HCT116 (cell line): ENCODE data around the gene DMD. TPM values are rescaled to one million over a fixed set of nuclear protein-coding genes. Genes with fewer than 3 reads are reported as not detected.

Experiments used
- ATAC-seq: fragments of 200-7000 bp; cut with Tn5 transposase; 2 replicates; pipeline ENCODE4 v1.9.1; 2020; ENCODE audit warnings: mild to moderate bottlenecking, moderate library complexity
- BruUV-seq: library from RNA; stranded (reverse); fragments of 400-500 nt; replicated peaks from 2 replicates; lab custom pipeline; 2021; lab: Mats Ljungman, UMichigan
- CTCF ChIA-PET: fragments of 300-600 bp; sonication (Branson Sonifier 250); formaldehyde crosslinking; loops from one replicate; lab custom pipeline; 2021; ENCODE audit warnings: antibody characterized with exemption; lab: Charles Lee
- POLR2A ChIA-PET: fragments of 300-600, 350-600 bp; sonication (Branson Sonifier 250); formaldehyde crosslinking; loops from one replicate; lab custom pipeline; 2021; ENCODE audit warnings: antibody characterized with exemption; lab: Charles Lee
- RAD21 ChIA-PET, 2 experiments: fragments of 300-600 bp; sonication (Branson Sonifier 250); formaldehyde crosslinking; loops; one replicate each; lab custom pipeline; 2023; ENCODE audit warnings: low total read pairs in 2 of 2; ENCODE audit not compliant: uncharacterized antibody in 2 of 2, unreplicated experiment in 2 of 2, low non-redundant PET in 1 of 2; lab: Charles Lee
- DNase-seq: peaks from one replicate; pipeline ENCODE4 v3.0.0-alpha.2; 2010; ENCODE audit warnings: low read depth, low spot score
- H2AFZ ChIP-seq: fragments of 200-600 bp; shearing (Covaris generic), sonication (generic); 2 replicates; pipeline ENCODE4 v1.6.1; 2017; ENCODE audit warnings: low read depth, mixed run types, mixed read lengths, antibody characterized with exemption, low read length; ENCODE audit not compliant: poor library complexity, severe bottlenecking
- H3K27ac ChIP-seq: 2 replicates; pipeline ENCODE4 v1.5.1; 2012; ENCODE audit warnings: low read depth, low read length
- H3K27me3 ChIP-seq: fragments of 200-600 bp; sonication (generic); 2 replicates; pipeline ENCODE4 v1.6.1; 2016; ENCODE audit warnings: mixed run types, low read length, mixed read lengths; ENCODE audit not compliant: insufficient read depth
- H3K36me3 ChIP-seq, 2 experiments: fragments of 200-500 bp in 1 of 2; fragments of 200-600 bp in 1 of 2; sonication (Bioruptor generic) in 1 of 2; sonication (generic) in 1 of 2; 2 replicates each; pipeline versions ENCODE4 v1.5.1 to v1.6.1; 2014 to 2016; ENCODE audit warnings: low read length in 2 of 2, inconsistent platforms in 1 of 2, mixed read lengths in 1 of 2, mixed run types in 1 of 2; ENCODE audit not compliant: insufficient read depth in 2 of 2, control insufficient read depth in 1 of 2
- H3K4me1 ChIP-seq, 2 experiments: fragments of 200-600 bp in 1 of 2; sonication (generic) in 1 of 2; 2 replicates each; pipeline versions ENCODE4 v1.5.1 to v1.6.1; 2012 to 2017; ENCODE audit warnings: low read length in 2 of 2, inconsistent platforms in 1 of 2, mild to moderate bottlenecking in 1 of 2, mixed read lengths in 1 of 2, mixed run types in 1 of 2, moderate library complexity in 1 of 2; ENCODE audit not compliant: insufficient read depth in 2 of 2, control insufficient read depth in 1 of 2
- H3K4me2 ChIP-seq: fragments of 200-600 bp; sonication (generic); 2 replicates; pipeline ENCODE4 v1.6.1; 2017; ENCODE audit warnings: mixed run types, low read length, mixed read lengths
- H3K4me3 ChIP-seq, 2 experiments: fragments of 200-600 bp in 1 of 2; sonication (generic) in 1 of 2; replicated peaks in 1 of 2; 2 replicates each; pipeline ENCODE4 v1.5.1; 2011 to 2016; ENCODE audit warnings: low read length in 2 of 2, control low read depth in 1 of 2, low read depth in 1 of 2, mild to moderate bottlenecking in 1 of 2, mixed read lengths in 1 of 2, mixed run types in 1 of 2
- H3K79me2 ChIP-seq: fragments of 200-600 bp; sonication (generic); 2 replicates; pipeline ENCODE4 v1.6.1; 2017; ENCODE audit warnings: mild to moderate bottlenecking, mixed run types, low read length, moderate library complexity, mixed read lengths; ENCODE audit not compliant: insufficient read depth
- H3K9ac ChIP-seq: fragments of 200-600 bp; sonication (generic); 2 replicates; pipeline ENCODE4 v1.6.1; 2016; ENCODE audit warnings: low read length, mixed read lengths
- H3K9me2 ChIP-seq: fragments of 200-600 bp; sonication (generic), shearing (Covaris generic); 2 replicates; pipeline ENCODE4 v1.6.1; 2017; ENCODE audit warnings: mixed run types, mild to moderate bottlenecking, moderate library complexity; ENCODE audit not compliant: insufficient read depth
- H3K9me3 ChIP-seq, 2 experiments: fragments of 200-500 bp in 1 of 2; fragments of 200-600 bp in 1 of 2; sonication (Bioruptor generic) in 1 of 2; sonication (generic) in 1 of 2; 2 replicates each; pipeline ENCODE4 v1.6.1; 2014 to 2017; ENCODE audit warnings: low read length in 2 of 2, mixed read lengths in 2 of 2, inconsistent platforms in 1 of 2, low read depth in 1 of 2, mild to moderate bottlenecking in 1 of 2, mixed run types in 1 of 2, moderate library complexity in 1 of 2; ENCODE audit not compliant: control insufficient read depth in 1 of 2, insufficient read depth in 1 of 2
- H4K20me1 ChIP-seq: fragments of 200-600 bp; sonication (generic), shearing (Covaris generic); 2 replicates; pipeline ENCODE4 v1.6.1; 2017; ENCODE audit warnings: mixed run types, mild to moderate bottlenecking, moderate library complexity; ENCODE audit not compliant: insufficient read depth
- ATF3 ChIP-seq: IDR thresholded peaks from 2 replicates; pipeline ENCODE4 v1.6.1; 2012
- CEBPB ChIP-seq: IDR thresholded peaks from 2 replicates; pipeline ENCODE4 v1.6.1; 2012; ENCODE audit warnings: low read depth
- EGR1 ChIP-seq: IDR thresholded peaks from 2 replicates; pipeline ENCODE4 v1.6.1; 2012; ENCODE audit warnings: low read depth
- EZH2 ChIP-seq: fragments of 200-600 bp; sonication (generic); IDR thresholded peaks from 2 replicates; pipeline ENCODE4 v1.6.1; 2017; ENCODE audit warnings: antibody characterized with exemption, mixed run types
- JUND ChIP-seq: IDR thresholded peaks from 2 replicates; pipeline ENCODE4 v1.6.1; 2012
- POLR2A ChIP-seq: IDR thresholded peaks from 2 replicates; pipeline ENCODE4 v1.7.0; 2011; ENCODE audit warnings: borderline replicate concordance; ENCODE audit not compliant: insufficient read depth, insufficient read length; ENCODE audit errors: extremely low read depth
- POLR2AphosphoS5 ChIP-seq: IDR thresholded peaks from 2 replicates; pipeline ENCODE4 v1.6.1; 2011; ENCODE audit warnings: mild to moderate bottlenecking, low read depth, low read length, moderate library complexity
- RAD21 ChIP-seq: IDR thresholded peaks from 2 replicates; pipeline ENCODE4 v1.6.1; 2012; ENCODE audit warnings: low read depth, mild to moderate bottlenecking
- SIN3A ChIP-seq: IDR thresholded peaks from 2 replicates; pipeline ENCODE4 v1.6.1; 2012; ENCODE audit warnings: low read depth
- SP1 ChIP-seq: IDR thresholded peaks from 2 replicates; pipeline ENCODE4 v1.6.1; 2012; ENCODE audit warnings: low read depth
- SRF ChIP-seq: IDR thresholded peaks from 2 replicates; pipeline ENCODE4 v1.6.1; 2012; ENCODE audit warnings: low read depth
- YY1 ChIP-seq: IDR thresholded peaks from 2 replicates; pipeline ENCODE4 v1.6.1; 2011; ENCODE audit warnings: low read length, low read depth, moderate library complexity, mild to moderate bottlenecking; ENCODE audit not compliant: insufficient replicate concordance; ENCODE audit errors: extremely low read depth
- ZBTB33 ChIP-seq: IDR thresholded peaks from 2 replicates; pipeline ENCODE4 v1.6.1; 2011; ENCODE audit warnings: mild to moderate bottlenecking, low read length, moderate library complexity; ENCODE audit not compliant: insufficient replicate concordance; ENCODE audit errors: extremely low read depth
- intact Hi-C: fragments of 100-400 bp; cut with micrococcal nuclease; formaldehyde crosslinking; loops from 2 replicates; pipeline ENCODE4 v1.10.0; 2022
- total RNA-seq: library from RNA; stranded (reverse); gene quantifications from one replicate; pipeline ENCODE4 v1.2.1, GENCODE V29; 2021; ENCODE audit not compliant: unreplicated experiment

DMD gene
- total RNA-seq, 1 experiment from 2014 or later = 0.05 TPM

GRCh38 chrX:31845003-31845402 lies 1366.3 kb downstream of the DMD start (continued):
- TF ChIP-seq ATF3 = no peak
- no peak for TF ChIP-seq SP1
- no peak for TF ChIP-seq CEBPB

DNA sequence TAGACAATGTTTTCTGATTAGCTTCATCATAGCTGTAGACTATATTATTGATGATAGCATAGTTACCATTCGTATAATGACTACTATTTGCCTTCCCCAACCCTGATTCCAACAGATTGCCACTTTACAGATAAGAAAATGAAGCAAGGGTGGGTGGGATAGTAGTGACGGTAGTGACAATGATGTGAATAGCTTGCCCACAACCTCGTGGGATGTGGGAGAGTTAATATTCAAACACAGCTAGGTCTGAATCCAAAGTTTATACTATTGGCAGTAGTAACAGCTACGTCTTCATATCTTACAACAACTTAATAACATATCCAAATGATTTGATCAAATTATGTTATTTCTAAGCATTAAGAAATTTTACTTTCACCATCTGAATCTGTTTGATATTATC lies 1372.7 kb downstream of the DMD start:
- RAD21 ChIA-PET = no interaction called here
- BruUV-seq = no TSS peak
- intact Hi-C loops = no loop called here

More for the DNA sequence above, 1372.7 kb downstream of the DMD start:
- no peak overlapping the region for H3K4me3 ChIP-seq
- H3K36me3 ChIP-seq = no peaks in the 10 kb centered on the region
- DNase-seq (no peak), ATAC-seq (no peak)
- H3K9ac ChIP-seq = no peak overlapping the region
- POLR2A ChIA-PET = no interaction called here
- no peak overlapping the region for H3K4me2 ChIP-seq
- no peak overlapping the region for H2AFZ ChIP-seq
- no peak for TF ChIP-seq ZBTB33
- no peak for TF ChIP-seq EGR1
- no peak for TF ChIP-seq POLR2A
- TF ChIP-seq EZH2 = no peak
- no peak for TF ChIP-seq SRF
- no peak for TF ChIP-seq SIN3A
- TF ChIP-seq YY1 = no peak
- TF ChIP-seq POLR2AphosphoS5 = no peak
- TF ChIP-seq RAD21 = no peak
- no peak for TF ChIP-seq CEBPB
- no peak for TF ChIP-seq JUND
- H3K9me2 ChIP-seq = no peaks in the 10 kb centered on the region
- no peaks in the 10 kb centered on the region for H3K79me2 ChIP-seq
- CTCF ChIA-PET = no interaction called here
- H3K27ac ChIP-seq = no peak overlapping the region
- H3K9me3 ChIP-seq = no peaks in the 10 kb centered on the region
- H4K20me1 ChIP-seq = no peaks in the 10 kb centered on the region
- H3K4me1 ChIP-seq = no peaks in the 10 kb centered on the region
- no peaks in the 10 kb centered on the region for H3K27me3 ChIP-seq
